HG02763 (cell line): ENCODE data around the gene PREX1.

Experiments used
- ATAC-seq: cut with Tn5 transposase; IDR thresholded peaks from one replicate; pipeline ENCODE4 v1.9.1; 2021; ENCODE audit warnings: mild to moderate bottlenecking, moderate library complexity; ENCODE audit not compliant: unreplicated experiment

PREX1 gene

GRCh38 chr20:48595495-48596333 lies 232.1 kb downstream of the PREX1 start:
- ATAC-seq: no peak

DNA sequence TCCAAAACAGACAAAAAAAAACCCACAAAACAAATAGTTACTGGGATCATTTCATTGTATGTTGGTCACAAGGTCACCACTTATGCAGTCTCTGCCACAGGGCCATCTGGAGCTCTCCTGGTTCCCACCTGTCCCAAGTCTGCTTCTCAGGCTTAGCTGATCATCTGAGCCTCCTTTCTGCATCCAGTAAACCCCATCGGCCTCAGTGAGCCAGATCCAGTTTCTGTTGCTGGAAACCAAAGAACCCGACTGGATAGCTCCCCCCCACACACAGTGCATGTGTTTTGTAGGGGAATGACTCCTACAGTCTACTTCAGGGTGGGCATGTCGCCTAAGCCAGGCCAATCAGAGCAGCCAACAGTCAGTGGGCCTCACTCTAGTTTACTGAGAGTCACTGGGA lies 233.3 kb downstream of the PREX1 start:
- ATAC-seq: no peak

DNA sequence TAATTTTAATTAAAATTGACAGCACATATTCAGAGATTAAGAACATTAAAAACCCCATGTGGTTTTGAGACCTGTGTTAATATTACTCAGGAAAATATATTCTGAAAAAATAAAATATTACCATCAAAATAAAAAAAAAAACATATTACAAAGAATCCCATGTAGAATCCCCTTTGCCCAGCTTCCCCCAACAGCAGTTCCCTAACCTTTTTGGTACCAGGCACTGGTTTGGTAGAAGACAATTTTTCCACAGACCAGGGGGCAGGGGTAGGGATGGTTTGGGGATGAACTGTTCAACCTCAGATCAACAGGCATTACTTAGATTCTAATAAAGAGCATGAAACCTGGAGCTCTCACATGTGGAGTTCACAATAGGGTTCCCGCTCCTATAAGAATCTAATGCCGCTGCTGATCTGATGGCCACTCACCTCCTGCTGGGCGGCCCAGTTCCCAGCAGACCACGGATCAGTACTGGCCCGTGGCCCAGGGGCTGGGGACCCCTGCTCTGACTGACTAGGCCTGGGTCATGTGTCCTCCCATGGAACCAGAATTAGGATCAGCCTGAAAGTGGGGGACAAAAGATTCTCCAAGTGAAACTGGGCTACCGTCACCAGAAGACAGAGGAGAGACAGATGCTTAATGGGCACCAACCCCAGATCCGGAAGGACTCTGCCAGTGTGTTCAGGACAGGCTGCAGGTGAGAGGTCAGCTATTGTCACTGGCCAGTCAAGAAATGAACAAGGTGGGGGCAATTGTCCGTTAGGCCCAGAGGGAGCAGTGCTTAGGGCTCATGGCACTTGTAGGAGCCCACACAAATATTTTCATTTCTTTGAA lies 235.5 kb downstream of the PREX1 start:
- no peak for ATAC-seq

GRCh38 chr20:48586730-48587129 lies 241.1 kb downstream of the PREX1 start:
- no peak for ATAC-seq

DNA sequence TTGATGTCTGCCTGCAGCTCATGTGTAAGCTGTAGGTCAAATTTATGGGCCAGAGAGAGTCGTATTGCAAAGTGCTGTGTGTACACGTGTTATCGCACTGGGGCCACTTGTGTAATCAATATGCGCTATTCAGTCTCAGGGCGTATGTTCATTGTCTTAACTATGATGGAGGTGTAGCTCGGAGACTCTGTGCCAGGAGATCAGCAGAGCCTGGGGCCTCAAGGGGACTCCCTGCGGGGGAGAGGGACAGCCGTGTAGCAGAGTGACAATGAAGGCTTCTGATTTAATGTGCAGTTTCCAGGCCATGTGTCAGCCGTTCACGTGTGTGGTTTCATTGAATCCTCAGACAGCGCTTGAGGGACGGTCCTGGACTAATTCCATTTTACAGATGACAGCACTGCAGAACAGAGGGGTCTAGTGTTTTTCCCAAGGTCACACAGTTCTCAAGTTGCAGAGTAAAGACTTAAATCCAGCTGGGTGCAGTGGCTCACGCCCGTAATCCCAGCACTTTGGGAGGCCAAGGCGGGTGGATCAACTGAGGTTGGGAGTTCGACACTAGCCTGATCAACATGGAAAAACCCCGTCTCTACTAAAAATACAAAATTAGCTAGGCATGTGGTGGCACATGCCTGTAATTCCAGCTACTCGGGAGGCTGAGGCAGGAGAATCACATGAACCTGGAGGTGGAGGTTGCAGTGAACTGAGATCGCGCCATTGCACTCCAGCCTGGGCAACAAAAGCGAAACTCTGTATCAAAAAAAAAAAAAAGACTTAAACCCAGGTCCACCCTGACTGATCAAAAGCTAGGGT lies 242.5 kb downstream of the PREX1 start:
- ATAC-seq: no peak

- no peak for ATAC-seq
Measured at GRCh38 chr20:48584391-48585060, 243.3 kb downstream of the PREX1 start.

DNA sequence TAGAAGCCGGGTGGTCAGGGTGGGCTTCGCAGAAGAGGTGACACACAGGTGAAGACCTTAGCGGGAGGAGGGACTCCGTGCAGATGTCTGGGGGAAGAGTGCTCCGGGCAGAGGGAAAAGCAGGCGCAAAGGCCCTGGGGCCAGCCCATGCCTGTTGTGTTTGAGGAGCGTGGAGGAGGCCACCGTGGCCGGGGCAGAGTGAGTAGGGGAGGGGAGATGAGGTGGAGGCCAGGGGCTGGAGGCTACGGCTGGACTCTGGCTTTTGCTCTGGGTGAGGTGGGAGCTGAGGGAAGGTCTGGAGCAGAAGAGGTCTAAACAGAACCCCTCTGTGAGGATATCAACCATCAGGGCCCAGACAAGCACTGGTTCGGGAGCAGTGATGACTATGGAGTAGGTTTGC lies 244.0 kb downstream of the PREX1 start:
- no peak for ATAC-seq

DNA sequence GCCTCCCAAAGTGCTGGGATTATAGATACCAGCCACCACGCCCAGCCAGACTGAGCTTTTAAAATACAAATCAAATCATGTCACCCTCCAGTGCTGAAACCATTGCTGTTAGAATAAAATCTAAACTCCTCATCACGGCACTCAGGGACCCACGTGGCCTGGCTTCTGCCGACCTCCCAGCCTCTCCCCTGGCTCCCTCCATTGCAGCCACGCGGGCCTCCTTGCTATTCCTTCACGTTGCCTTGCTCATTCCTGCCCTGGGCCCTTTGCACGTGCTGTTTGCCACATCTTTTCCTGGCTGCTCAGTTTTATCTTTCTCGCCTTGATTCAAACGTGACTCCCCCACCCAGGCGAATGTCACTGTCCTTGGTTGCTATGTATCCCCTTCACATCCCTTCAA lies 244.6 kb downstream of the PREX1 start:
- ATAC-seq: no peak

DNA sequence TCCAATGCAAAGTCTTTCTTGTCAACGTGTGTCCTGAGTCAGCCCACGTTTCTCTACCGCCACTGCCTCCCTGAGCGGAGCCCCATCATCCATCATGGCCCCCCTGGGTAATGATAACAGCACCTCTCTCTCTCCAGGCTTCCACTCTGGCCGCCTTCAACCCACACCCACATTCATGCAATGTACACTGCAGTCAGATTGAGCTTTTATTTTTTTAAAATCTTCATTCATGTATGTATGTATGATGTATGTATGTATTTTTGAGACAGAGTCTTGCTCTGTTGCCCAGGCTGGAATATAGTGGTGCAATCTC lies 245.2 kb downstream of the PREX1 start:
- ATAC-seq: no peak

DNA sequence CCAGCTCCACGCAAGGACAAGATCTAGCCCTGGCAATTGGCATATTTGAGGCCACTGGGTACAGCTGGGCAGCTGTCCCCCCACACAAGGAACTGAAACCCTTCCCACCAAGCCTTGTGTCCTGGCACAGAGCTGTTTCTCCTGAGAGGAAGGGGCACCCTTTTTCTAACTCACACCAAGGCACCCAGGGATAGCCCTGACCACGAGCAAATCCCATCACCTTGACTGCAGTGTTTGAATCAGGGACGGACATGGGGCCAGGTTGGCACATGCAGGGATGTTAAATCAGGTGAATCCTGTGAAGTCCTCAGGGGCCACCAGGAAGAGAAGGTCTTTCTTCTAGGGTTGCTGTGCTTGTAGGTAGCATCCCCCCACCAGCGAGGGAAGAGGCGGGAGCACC lies 246.6 kb downstream of the PREX1 start:
- ATAC-seq: no peak

- ATAC-seq: no peak
Measured at GRCh38 chr20:48578397-48579098, 249.3 kb downstream of the PREX1 start.

GRCh38 chr20:48577557-48577956 lies 250.2 kb downstream of the PREX1 start:
- ATAC-seq: no peak

- no peak for ATAC-seq
Measured at GRCh38 chr20:48574383-48574782, 253.4 kb downstream of the PREX1 start.
